Measurements from ENCODE around the gene THAP9.

Gene THAP9

DNA sequence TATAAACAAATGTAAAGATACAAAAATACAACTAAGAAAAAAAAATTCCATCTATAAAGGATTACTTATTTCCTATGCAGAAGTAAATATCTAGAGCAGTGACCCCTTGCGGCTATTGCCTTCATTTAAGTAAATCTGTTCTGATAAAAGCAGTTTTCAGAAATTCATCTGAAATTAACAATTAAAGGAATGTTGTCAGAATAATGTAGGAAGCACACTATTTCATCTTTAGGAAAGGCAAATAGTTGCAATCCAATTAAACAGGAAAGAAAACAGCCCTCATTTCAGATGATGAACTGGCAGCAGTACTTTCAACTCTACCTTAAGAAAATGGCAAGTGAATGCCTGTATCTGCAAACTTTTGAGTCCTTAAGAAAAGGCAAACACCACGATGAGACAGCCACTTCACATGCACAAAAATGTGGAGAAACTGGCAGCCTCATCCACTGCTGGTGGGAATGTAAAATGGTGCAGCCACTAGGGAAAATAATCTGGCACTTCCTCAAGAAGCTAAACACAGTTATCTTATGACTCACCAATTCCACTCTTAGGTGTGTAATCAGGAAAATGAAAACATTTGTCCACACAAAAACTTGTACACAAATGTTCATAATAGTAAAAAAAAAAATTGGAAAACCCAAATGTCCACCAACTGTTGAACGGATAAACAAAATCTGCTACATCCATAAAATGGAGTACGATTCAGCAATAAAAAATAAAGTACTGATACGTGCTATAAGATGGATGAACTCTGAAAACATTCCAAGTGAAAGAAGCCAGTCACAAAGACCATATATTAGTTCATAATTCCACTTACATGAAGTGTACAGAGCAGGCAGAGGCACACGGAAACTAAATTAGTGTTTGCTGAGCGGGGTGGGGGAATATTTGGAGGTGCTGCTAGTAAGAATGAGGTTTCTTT, 2.0 kb upstream of the THAP9 start:
- Histone ChIP-seq H3K4me3 (ENCODE audit: insufficient read depth, low read length, poor library complexity, severe bottlenecking) (peak overlapping the region; percentile 79), H3K27me3 (ENCODE audit: low read length) (no peaks in the 10 kb centered on the region), H3K9me2 (replicated peaks; ENCODE audit: insufficient read depth, low read length) (no peaks in the 10 kb centered on the region), H3K9ac (ENCODE audit: low read length) (peak overlapping the region; percentile 95), H3K27ac (ENCODE audit: low read depth, low read length) (peak overlapping the region; percentile 89; the same call in 1 of the 2 replicates), H3F3A (ENCODE audit: insufficient read depth) (peaks cover 20% of the 10 kb centered on the region), H2AFZ (ENCODE audit: low read depth, low read length, severe bottlenecking) (no peak overlapping the region), H3K36me3 (ENCODE audit: low read length) (peaks cover 3% of the 10 kb centered on the region; the same call in 1 of the 2 replicates), H3K9me3 (ENCODE audit: insufficient read depth, low read length) (no peaks in the 10 kb centered on the region), H3K4me2 (ENCODE audit: low read depth, low read length, poor library complexity, severe bottlenecking) (peak overlapping the region; percentile 81), H4K20me1 (ENCODE audit: low read depth, low read length) (peaks cover 6% of the 10 kb centered on the region; the same call in 1 of the 2 replicates), H3K79me2 (ENCODE audit: insufficient read depth, low read length) (peaks cover 54% of the 10 kb centered on the region)
- TF ChIP-seq EZH2phosphoT487 (conservative IDR thresholded peaks at IDR 0.05; ENCODE audit: low read length): no peak
- TF ChIP-seq, protein P1, sequence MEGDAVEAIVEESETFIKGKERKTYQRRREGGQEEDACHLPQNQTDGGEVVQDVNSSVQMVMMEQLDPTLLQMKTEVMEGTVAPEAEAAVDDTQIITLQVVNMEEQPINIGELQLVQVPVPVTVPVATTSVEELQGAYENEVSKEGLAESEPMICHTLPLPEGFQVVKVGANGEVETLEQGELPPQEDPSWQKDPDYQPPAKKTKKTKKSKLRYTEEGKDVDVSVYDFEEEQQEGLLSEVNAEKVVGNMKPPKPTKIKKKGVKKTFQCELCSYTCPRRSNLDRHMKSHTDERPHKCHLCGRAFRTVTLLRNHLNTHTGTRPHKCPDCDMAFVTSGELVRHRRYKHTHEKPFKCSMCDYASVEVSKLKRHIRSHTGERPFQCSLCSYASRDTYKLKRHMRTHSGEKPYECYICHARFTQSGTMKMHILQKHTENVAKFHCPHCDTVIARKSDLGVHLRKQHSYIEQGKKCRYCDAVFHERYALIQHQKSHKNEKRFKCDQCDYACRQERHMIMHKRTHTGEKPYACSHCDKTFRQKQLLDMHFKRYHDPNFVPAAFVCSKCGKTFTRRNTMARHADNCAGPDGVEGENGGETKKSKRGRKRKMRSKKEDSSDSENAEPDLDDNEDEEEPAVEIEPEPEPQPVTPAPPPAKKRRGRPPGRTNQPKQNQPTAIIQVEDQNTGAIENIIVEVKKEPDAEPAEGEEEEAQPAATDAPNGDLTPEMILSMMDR (IDR thresholded peaks at IDR 0.05; ENCODE audit: insufficient read depth, low read length, poor library complexity, severe bottlenecking): no peak

DNA sequence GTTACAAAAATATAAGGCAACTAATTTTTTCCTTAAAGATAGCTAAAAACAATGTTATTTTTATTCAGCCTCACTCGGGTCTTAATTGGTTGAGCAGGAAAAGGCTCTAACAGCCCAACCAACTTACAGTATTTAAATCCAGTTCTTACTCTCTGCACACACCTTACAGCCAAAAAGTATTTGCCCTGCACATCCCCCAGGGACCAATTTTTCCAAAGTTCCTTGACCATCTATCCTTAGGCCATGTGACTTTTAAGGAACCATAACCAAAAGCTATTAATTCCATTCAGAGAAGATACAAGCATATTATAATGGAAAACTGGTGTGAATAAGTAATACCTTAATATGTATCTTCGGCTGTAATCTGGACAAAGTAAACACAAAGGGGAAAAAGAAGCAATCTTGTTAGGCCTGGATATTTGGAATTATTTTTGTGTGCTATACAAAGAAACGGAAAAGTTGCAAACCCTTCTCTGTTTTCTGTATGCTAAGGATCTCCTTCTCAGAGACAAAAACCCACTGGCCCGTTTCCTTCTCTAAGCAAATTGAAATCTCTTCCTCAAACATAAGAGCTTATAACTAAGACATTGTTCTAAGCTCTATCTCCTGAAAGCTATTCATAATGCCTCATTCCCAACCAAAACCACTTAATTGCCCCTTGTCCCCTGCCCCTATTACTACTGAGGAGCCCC, 1.0 kb upstream of the THAP9 start:
- H3K9ac ChIP-seq (ENCODE audit: low read length): peak overlapping the region; percentile 95
- peak overlapping the region; percentile 79 for H3K4me3 ChIP-seq (ENCODE audit: insufficient read depth, low read length, poor library complexity, severe bottlenecking)
- no peak overlapping the region for H2AFZ ChIP-seq (ENCODE audit: low read depth, low read length, severe bottlenecking)
- peak overlapping the region; percentile 89 for H3K27ac ChIP-seq (ENCODE audit: low read depth, low read length)
- H3K27me3 ChIP-seq (ENCODE audit: low read length): no peaks in the 10 kb centered on the region
- peaks cover 54% of the 10 kb centered on the region for H3K79me2 ChIP-seq (ENCODE audit: insufficient read depth, low read length)
- H3F3A ChIP-seq (ENCODE audit: insufficient read depth): peaks cover 17% of the 10 kb centered on the region
- no peaks in the 10 kb centered on the region for H3K9me2 ChIP-seq (replicated peaks; ENCODE audit: insufficient read depth, low read length)
- H4K20me1 ChIP-seq (ENCODE audit: low read depth, low read length): peaks cover 6% of the 10 kb centered on the region; the same call in 1 of the 2 replicates
- TF ChIP-seq, protein P1 (IDR thresholded peaks at IDR 0.05; ENCODE audit: insufficient read depth, low read length, poor library complexity, severe bottlenecking): no peak
- TF ChIP-seq EZH2phosphoT487 (conservative IDR thresholded peaks at IDR 0.05; ENCODE audit: low read length): no peak
- peak overlapping the region; percentile 81 for H3K4me2 ChIP-seq (ENCODE audit: low read depth, low read length, poor library complexity, severe bottlenecking)
- peaks cover under 1% of the 10 kb centered on the region; the same call in 1 of the 2 replicates for H3K36me3 ChIP-seq (ENCODE audit: low read length)
- H3K9me3 ChIP-seq (ENCODE audit: insufficient read depth, low read length): no peaks in the 10 kb centered on the region

GRCh38 chr4:82900066-82900410, 497 bp upstream of the THAP9 start:
- Histone ChIP-seq H3K27me3 (ENCODE audit: low read length) (no peaks in the 10 kb centered on the region), H3K9ac (ENCODE audit: low read length) (peak overlapping the region; percentile 95), H3K79me2 (ENCODE audit: insufficient read depth, low read length) (peaks cover 54% of the 10 kb centered on the region), H3K9me2 (replicated peaks; ENCODE audit: insufficient read depth, low read length) (no peaks in the 10 kb centered on the region), H3K36me3 (ENCODE audit: low read length) (no peaks in the 10 kb centered on the region; the same call in 1 of the 2 replicates), H3K4me3 (ENCODE audit: insufficient read depth, low read length, poor library complexity, severe bottlenecking) (peak overlapping the region; percentile 79), H3K4me2 (ENCODE audit: low read depth, low read length, poor library complexity, severe bottlenecking) (peak overlapping the region; percentile 81), H4K20me1 (ENCODE audit: low read depth, low read length) (peaks cover 6% of the 10 kb centered on the region; the same call in 1 of the 2 replicates), H2AFZ (ENCODE audit: low read depth, low read length, severe bottlenecking) (peak overlapping the region; percentile 44), H3K27ac (ENCODE audit: low read depth, low read length) (peak overlapping the region; percentile 89), H3F3A (ENCODE audit: insufficient read depth) (peaks cover 17% of the 10 kb centered on the region), H3K9me3 (ENCODE audit: insufficient read depth, low read length) (no peaks in the 10 kb centered on the region)
- TF ChIP-seq EZH2phosphoT487 (conservative IDR thresholded peaks at IDR 0.05; ENCODE audit: low read length): no peak
- TF ChIP-seq, protein P1 (IDR thresholded peaks at IDR 0.05; ENCODE audit: insufficient read depth, low read length, poor library complexity, severe bottlenecking): no peak

All from SU-DHL-6 (cell line).